ENCODE measurements around the gene FAM236C. TPM values are rescaled to one million over a fixed set of nuclear protein-coding genes. Genes with fewer than 3 reads are reported as not detected.
"Not testable (repeated sequence)": the region's sequence is repeated elsewhere in the genome, so short reads cannot be mapped to it uniquely, and the experiment has no call there.

The FAM236C gene
- polyA plus RNA-seq (2011; rRNA removed) (not detected in 2 replicates), polyA plus RNA-seq (2017; fragmentation: RNase III; extraction: RNeasy Plus Mini Kit Qiagen cat#74134 plus additional on column Dnase treatment) (not detected in 3 replicates), polyA minus RNA-seq (2011; rRNA and poly(A)+ RNA removed) (not detected in 2 replicates)
- polyA plus RNA-seq (2012; cell fraction: cytosol; rRNA removed), result not detected in 2 replicates
- polyA plus RNA-seq (2012; cell fraction: nucleus; rRNA removed), result not detected in 2 replicates

GRCh38 chrX:72912315-72912714 lies at the start of gene FAM236C:
TSS of gene FAM236C (plus strand) at chrX:72912615. CDS start at chrX:72912715, 100 bp downstream.
- H3K27ac ChIP-seq; H3K4me1 ChIP-seq; FAIRE-seq; CTCF ChIA-PET; H3K4me2 ChIP-seq; POLR2A ChIA-PET; ATAC-seq; H3K9me3 ChIP-seq; DNase-seq (ENCODE audit: low read depth in 1 of 2, low spot score in 1 of 2); H3K4me3 ChIP-seq: not testable (repeated sequence)
- WGBS (ENCODE audit: missing lambda C conversion rate), result no CpG with 5 or more reads among the region's 13 CpGs

GRCh38 chrX:72882898-72883297 lies 29.5 kb upstream of the FAM236C start:
- H3K4me1 ChIP-seq; CTCF ChIA-PET; DNase-seq (ENCODE audit: low read depth in 1 of 2, low spot score in 1 of 2); ATAC-seq; H3K9me3 ChIP-seq; POLR2A ChIA-PET; H3K27ac ChIP-seq; H3K4me3 ChIP-seq; H3K4me2 ChIP-seq: not testable (repeated sequence)
- peak; percentile 46 for FAIRE-seq
- WGBS (ENCODE audit: missing lambda C conversion rate), result no CpG with 5 or more reads among the region's 2 CpGs

- DNase-seq (ENCODE audit: low read depth in 1 of 2, low spot score in 1 of 2); H3K4me3 ChIP-seq; FAIRE-seq; CTCF ChIA-PET; H3K4me2 ChIP-seq; H3K9me3 ChIP-seq; H3K4me1 ChIP-seq; H3K27ac ChIP-seq; ATAC-seq; POLR2A ChIA-PET: not testable (repeated sequence)
- no CpG with 5 or more reads among the region's 14 CpGs for WGBS (ENCODE audit: missing lambda C conversion rate)
Observed at GRCh38 chrX:72889740-72890139, 22.7 kb upstream of the FAM236C start.

GRCh38 chrX:72916096-72916495 lies 3.7 kb downstream of the FAM236C start:
- CTCF ChIA-PET; H3K4me1 ChIP-seq; POLR2A ChIA-PET; H3K27ac ChIP-seq; H3K4me3 ChIP-seq; DNase-seq (ENCODE audit: low read depth in 1 of 2, low spot score in 1 of 2); H3K9me3 ChIP-seq; ATAC-seq; FAIRE-seq; H3K4me2 ChIP-seq: not testable (repeated sequence)
- WGBS (ENCODE audit: missing lambda C conversion rate), result 16% methylated on average over 3 of the region's 5 CpGs

- CTCF ChIA-PET, FAIRE-seq: not testable (repeated sequence)
- ATAC-seq, result peak; percentile 58 to 72
Observed at GRCh38 chrX:72932283-72932682, 19.9 kb downstream of the FAM236C start.

GRCh38 chrX:72936455-72936854 lies 24.0 kb downstream of the FAM236C start:
- H3K4me2 ChIP-seq; H3K27ac ChIP-seq; H3K4me3 ChIP-seq; POLR2A ChIA-PET; CTCF ChIA-PET; H3K4me1 ChIP-seq; H3K9me3 ChIP-seq; DNase-seq (ENCODE audit: low read depth in 1 of 2, low spot score in 1 of 2): not testable (repeated sequence)
- peak; percentile 72 to 89; a peak in 5 of 6 replicates for ATAC-seq
- FAIRE-seq, result peak; percentile 100
- no CpG with 5 or more reads among the region's 7 CpGs for WGBS (ENCODE audit: missing lambda C conversion rate)

More at GRCh38 chrX:72932283-72932682, 19.9 kb downstream of the FAM236C start:
- H3K27ac ChIP-seq; H3K4me2 ChIP-seq; DNase-seq (ENCODE audit: low read depth in 1 of 2, low spot score in 1 of 2); H3K4me3 ChIP-seq; POLR2A ChIA-PET; H3K4me1 ChIP-seq; H3K9me3 ChIP-seq: not testable (repeated sequence)
- WGBS (ENCODE audit: missing lambda C conversion rate), result no CpG with 5 or more reads among the region's 1 CpG

GRCh38 chrX:72936882-72937455 lies 24.6 kb downstream of the FAM236C start:
- no CpG with 5 or more reads among the region's 8 CpGs for WGBS (ENCODE audit: missing lambda C conversion rate)
- H3K4me2 ChIP-seq; H3K4me3 ChIP-seq; H3K9me3 ChIP-seq; CTCF ChIA-PET; POLR2A ChIA-PET; DNase-seq (ENCODE audit: low read depth in 1 of 2, low spot score in 1 of 2); FAIRE-seq; ATAC-seq; H3K27ac ChIP-seq; H3K4me1 ChIP-seq: not testable (repeated sequence)

- H3K27ac ChIP-seq; FAIRE-seq; DNase-seq (ENCODE audit: low read depth in 1 of 2, low spot score in 1 of 2); ATAC-seq; H3K9me3 ChIP-seq; POLR2A ChIA-PET; CTCF ChIA-PET; H3K4me2 ChIP-seq; H3K4me3 ChIP-seq; H3K4me1 ChIP-seq: not testable (repeated sequence)
- WGBS (ENCODE audit: missing lambda C conversion rate), result no CpG with 5 or more reads among the region's 15 CpGs
Observed at GRCh38 chrX:72937906-72938305, 25.5 kb downstream of the FAM236C start, which contains the start of gene FAM236A. TSS of gene FAM236A (plus strand) at chrX:72938206. CDS start at chrX:72938263, 57 bp downstream.

GRCh38 chrX:72942272-72942671 lies 29.9 kb downstream of the FAM236C start:
- FAIRE-seq, result peak; percentile 95
- WGBS (ENCODE audit: missing lambda C conversion rate), result no CpG with 5 or more reads among the region's 6 CpGs
- CTCF ChIA-PET; H3K4me3 ChIP-seq; H3K4me2 ChIP-seq; POLR2A ChIA-PET; H3K4me1 ChIP-seq; ATAC-seq; H3K9me3 ChIP-seq; DNase-seq (ENCODE audit: low read depth in 1 of 2, low spot score in 1 of 2); H3K27ac ChIP-seq: not testable (repeated sequence)

- FAIRE-seq (peak; percentile 99), ATAC-seq (peak; percentile 77 to 78)
Observed at GRCh38 chrX:72943035-72943818, 30.8 kb downstream of the FAM236C start.

GRCh38 chrX:72943819-72944169 lies 31.4 kb downstream of the FAM236C start, which contains the start of gene DMRTC1:
TSS of gene DMRTC1 (minus strand) at chrX:72943837. CDS start at chrX:72875694, 68,143 bp downstream.
- WGBS (ENCODE audit: missing lambda C conversion rate), result no CpG with 5 or more reads among the region's 15 CpGs
- H3K4me3 ChIP-seq; H3K27ac ChIP-seq; H3K9me3 ChIP-seq; H3K4me2 ChIP-seq; DNase-seq (ENCODE audit: low read depth in 1 of 2, low spot score in 1 of 2); POLR2A ChIA-PET; H3K4me1 ChIP-seq; CTCF ChIA-PET: not testable (repeated sequence)
- FAIRE-seq (peak; percentile 100), ATAC-seq (peak; percentile 91 to 97)

More at GRCh38 chrX:72943035-72943818, 30.8 kb downstream of the FAM236C start:
- H3K9me3 ChIP-seq; DNase-seq (ENCODE audit: low read depth in 1 of 2, low spot score in 1 of 2); H3K4me3 ChIP-seq; CTCF ChIA-PET; POLR2A ChIA-PET; H3K4me2 ChIP-seq; H3K4me1 ChIP-seq; H3K27ac ChIP-seq: not testable (repeated sequence)
- no CpG with 5 or more reads among the region's 44 CpGs for WGBS (ENCODE audit: missing lambda C conversion rate)
